ENCODE results near the gene GUCY1A2. TPM values are rescaled to one million over a fixed set of nuclear protein-coding genes. Genes with fewer than 3 reads are reported as not detected.
"Not testable (repeated sequence)": the region's sequence is repeated elsewhere in the genome, so short reads cannot be mapped to it uniquely, and the experiment has no call there.

Gene GUCY1A2
- total RNA-seq, 3 donors from 2014 or later: 0.61 to 4.0 (median 1.4) TPM

DNA sequence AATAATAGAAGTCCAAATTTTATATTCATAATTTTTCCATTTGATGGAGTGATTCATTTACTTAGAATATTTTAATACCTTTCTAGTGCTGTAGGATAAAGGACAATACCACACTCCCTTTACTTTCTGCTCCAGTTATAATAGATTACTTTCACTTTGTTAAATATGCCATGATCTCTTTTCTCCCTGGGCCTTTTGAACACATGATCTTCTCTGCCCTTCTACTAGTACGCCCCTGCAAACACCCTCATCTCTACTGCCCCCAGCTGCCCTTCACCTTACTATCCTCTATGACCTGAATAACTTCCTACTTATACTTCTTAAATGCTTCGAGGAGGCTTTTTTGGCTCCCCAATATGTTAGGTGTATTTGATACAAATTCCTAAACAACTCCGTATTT is 177.3 kb downstream of the GUCY1A2 start:
- H3K36me3 ChIP-seq (ENCODE audit: low read depth): no peaks in the 10 kb centered on the region
- TF ChIP-seq, protein P1, sequence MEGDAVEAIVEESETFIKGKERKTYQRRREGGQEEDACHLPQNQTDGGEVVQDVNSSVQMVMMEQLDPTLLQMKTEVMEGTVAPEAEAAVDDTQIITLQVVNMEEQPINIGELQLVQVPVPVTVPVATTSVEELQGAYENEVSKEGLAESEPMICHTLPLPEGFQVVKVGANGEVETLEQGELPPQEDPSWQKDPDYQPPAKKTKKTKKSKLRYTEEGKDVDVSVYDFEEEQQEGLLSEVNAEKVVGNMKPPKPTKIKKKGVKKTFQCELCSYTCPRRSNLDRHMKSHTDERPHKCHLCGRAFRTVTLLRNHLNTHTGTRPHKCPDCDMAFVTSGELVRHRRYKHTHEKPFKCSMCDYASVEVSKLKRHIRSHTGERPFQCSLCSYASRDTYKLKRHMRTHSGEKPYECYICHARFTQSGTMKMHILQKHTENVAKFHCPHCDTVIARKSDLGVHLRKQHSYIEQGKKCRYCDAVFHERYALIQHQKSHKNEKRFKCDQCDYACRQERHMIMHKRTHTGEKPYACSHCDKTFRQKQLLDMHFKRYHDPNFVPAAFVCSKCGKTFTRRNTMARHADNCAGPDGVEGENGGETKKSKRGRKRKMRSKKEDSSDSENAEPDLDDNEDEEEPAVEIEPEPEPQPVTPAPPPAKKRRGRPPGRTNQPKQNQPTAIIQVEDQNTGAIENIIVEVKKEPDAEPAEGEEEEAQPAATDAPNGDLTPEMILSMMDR (IDR thresholded peaks at IDR 0.05): no peak
- intact Hi-C loops (cut with DNase I, micrococcal nuclease): no loop called here

DNA sequence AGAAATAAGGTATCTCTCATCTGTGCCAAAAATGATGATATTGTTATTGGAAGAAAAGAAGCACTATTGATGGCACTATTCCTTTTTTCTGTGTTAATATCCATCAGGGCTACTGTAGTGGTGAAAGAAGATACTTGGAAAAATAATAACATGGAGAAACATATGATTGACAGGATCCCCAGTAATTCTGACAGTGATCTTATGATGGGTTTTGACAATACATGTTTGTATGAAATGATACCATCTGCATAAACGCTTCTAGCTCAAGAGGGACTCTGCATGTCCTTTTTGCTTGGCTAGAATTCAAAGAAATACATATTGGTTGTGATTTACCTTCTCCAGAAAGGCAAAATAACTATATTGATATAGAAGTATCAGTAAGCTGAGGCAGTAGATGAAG is 178.1 kb downstream of the GUCY1A2 start:
- ATAC-seq: no peak
- intact Hi-C loops (cut with DNase I, micrococcal nuclease): no loop called here
- peaks cover 16% of the 10 kb centered on the region for H3K9me3 ChIP-seq
- TF ChIP-seq, protein P1 (IDR thresholded peaks at IDR 0.05): no peak
- no peaks in the 10 kb centered on the region for H3K4me1 ChIP-seq (ENCODE audit: low read depth)
- H3K4me3 ChIP-seq: no peak overlapping the region
- no peak for DNase-seq
- H3K36me3 ChIP-seq (ENCODE audit: low read depth): no peaks in the 10 kb centered on the region

More for the DNA sequence above, 177.3 kb downstream of the GUCY1A2 start:
- Histone ChIP-seq H3K9me3 (peaks cover 16% of the 10 kb centered on the region), H3K4me3 (no peak overlapping the region), H3K4me1 (ENCODE audit: low read depth) (no peaks in the 10 kb centered on the region)
- ATAC-seq (no peak), DNase-seq (no peak)

DNA sequence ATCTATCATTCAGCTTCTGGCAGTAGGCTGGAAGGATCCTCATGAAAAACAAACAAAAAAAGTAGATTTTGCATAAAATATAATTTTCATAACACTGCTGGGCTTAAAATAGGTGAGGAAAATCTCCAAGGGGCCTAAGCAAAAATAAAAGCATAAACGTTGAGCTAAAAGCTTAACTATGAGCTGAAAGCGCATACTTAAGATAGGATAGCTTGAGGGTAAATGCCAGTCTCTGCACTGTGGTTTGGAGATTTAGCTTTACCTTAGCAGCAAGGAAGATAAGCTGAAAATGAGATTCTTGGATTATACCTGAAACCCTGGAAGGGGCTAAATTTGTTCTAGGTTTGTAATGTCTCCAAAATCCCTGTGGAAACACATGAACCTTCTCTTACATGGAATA is 183.7 kb downstream of the GUCY1A2 start:
- Histone ChIP-seq H3K4me1 (ENCODE audit: low read depth) (no peaks in the 10 kb centered on the region), H3K36me3 (ENCODE audit: low read depth) (no peaks in the 10 kb centered on the region), H3K4me3 (no peak overlapping the region), H3K9me3 (peaks cover 9% of the 10 kb centered on the region)
- TF ChIP-seq, protein P1 (IDR thresholded peaks at IDR 0.05): no peak
- no peak for DNase-seq
- ATAC-seq: no peak
- intact Hi-C loops (cut with DNase I, micrococcal nuclease): no loop called here

DNA sequence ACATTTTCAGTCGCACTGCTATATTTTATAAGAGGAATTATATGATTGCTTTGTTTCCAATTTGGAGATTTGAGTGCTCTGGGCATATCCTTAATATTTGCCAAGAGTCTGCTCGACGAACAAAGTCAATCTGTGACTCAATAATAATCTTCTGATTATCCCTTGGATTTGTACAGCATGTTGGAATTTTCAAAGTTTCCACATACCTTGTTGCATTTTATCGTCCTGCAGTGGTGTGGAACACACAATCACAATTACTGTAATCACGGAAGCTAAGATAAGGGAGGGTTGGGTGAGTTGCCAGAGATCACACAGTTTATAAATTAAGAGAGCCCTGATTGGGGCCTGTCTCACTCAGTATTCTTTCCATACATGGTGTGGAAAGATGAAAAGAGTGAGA is 189.3 kb downstream of the GUCY1A2 start:
- intact Hi-C loops (cut with DNase I, micrococcal nuclease): no loop called here
- Histone ChIP-seq H3K4me3 (no peak overlapping the region), H3K9me3 (peaks cover 18% of the 10 kb centered on the region), H3K36me3 (ENCODE audit: low read depth) (no peaks in the 10 kb centered on the region), H3K4me1 (ENCODE audit: low read depth) (no peaks in the 10 kb centered on the region)
- ATAC-seq (no peak), DNase-seq (no peak)
- TF ChIP-seq, protein P1 (IDR thresholded peaks at IDR 0.05): no peak

DNA sequence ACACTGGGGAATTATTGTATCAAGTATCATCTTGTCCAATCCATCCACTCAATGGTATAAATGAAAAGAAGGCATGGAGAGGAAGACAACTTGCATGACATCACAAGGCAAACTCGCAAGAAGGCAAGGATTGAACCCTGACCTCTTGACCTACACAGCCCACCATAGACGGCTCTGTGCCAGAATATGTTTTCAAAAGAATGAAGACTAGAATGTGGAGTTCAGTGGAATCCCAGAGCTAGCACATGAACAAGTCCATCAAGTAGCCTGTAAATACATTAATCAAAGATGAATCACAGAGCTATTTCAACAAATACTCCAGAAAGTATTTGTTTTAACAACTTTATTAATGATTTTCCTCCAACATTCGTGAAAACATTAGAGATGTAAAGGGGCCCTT is 189.7 kb downstream of the GUCY1A2 start:
- Histone ChIP-seq H3K4me3 (no peak overlapping the region), H3K4me1 (ENCODE audit: low read depth) (no peaks in the 10 kb centered on the region), H3K9me3 (peaks cover 18% of the 10 kb centered on the region), H3K36me3 (ENCODE audit: low read depth) (no peaks in the 10 kb centered on the region)
- ATAC-seq: no peak
- intact Hi-C loops (cut with DNase I, micrococcal nuclease): no loop called here
- TF ChIP-seq, protein P1 (IDR thresholded peaks at IDR 0.05): no peak
- no peak for DNase-seq

DNA sequence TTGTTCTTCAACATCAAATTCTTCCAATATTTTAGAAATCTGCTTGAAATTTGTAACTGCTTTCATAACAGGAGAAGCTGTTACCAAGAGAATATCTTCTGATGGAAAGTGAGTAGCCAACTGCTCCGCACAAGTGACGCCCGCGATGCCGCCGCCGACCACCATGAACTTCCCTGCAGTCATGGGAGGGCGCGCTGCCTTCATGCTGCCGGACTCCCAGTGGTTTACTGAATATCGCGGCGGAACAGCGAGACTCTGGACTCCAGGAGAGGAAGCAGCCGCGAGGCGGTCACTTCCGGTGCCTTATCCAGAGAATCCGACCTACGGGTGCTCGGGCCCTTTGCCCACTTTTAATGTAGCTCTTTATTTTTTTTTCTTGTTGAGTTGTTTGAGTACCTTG is 190.6 kb downstream of the GUCY1A2 start:
- DNase-seq (peak in 1 of 3 donors; percentile 42), ATAC-seq (no peak)
- TF ChIP-seq, protein P1 (IDR thresholded peaks at IDR 0.05): no peak
- Histone ChIP-seq H3K4me3 (no peak overlapping the region), H3K9me3 (peaks cover 18% of the 10 kb centered on the region), H3K36me3 (ENCODE audit: low read depth) (no peaks in the 10 kb centered on the region), H3K4me1 (ENCODE audit: low read depth) (no peaks in the 10 kb centered on the region)
- intact Hi-C loops (cut with DNase I, micrococcal nuclease): no loop called here

DNA sequence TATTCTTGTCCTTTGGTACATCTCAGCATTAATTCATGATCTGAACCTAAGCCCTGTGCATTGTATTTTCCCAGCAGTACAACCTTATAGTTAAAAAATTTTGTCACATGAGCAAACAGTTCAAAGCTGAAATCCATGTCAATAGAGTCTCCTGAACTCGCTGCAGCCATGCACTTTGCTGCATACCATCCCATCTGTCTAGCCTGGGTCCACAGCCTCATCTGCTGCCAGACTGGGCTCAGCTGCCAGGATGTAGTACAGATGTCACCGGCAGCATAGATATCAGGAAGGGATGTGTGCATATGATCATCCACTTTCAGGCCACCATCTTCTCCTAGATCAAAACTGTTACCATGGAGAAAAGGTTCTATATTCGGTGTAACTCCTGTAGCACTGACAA is 191.7 kb downstream of the GUCY1A2 start:
- intact Hi-C loops (cut with DNase I, micrococcal nuclease); H3K4me1 ChIP-seq (ENCODE audit: low read depth); ATAC-seq; DNase-seq; H3K36me3 ChIP-seq (ENCODE audit: low read depth); H3K4me3 ChIP-seq: not testable (repeated sequence)
- peaks cover 18% of the 10 kb centered on the region for H3K9me3 ChIP-seq

Data from mucosa of descending colon (tissue), 3 donors.